SW 1271 (cell line): ENCODE results near the gene TECTA.
"Not testable (repeated sequence)": the region's sequence is repeated elsewhere in the genome, so short reads cannot be mapped to it uniquely, and the experiment has no call there.

ENCODE experiments used
- DNase-seq, 2 experiments: peaks; one replicate each; lab custom pipeline; 2025; lab: John Stamatoyannopoulos, UW

Gene TECTA

GRCh38 chr11:121131656-121132055 is 30.6 kb downstream of the TECTA start:
- no peak for DNase-seq

GRCh38 chr11:121132211-121132976 is 31.4 kb downstream of the TECTA start:
- DNase-seq: no peak

- no peak for DNase-seq
These were observed 33.8 kb downstream of the TECTA start for GRCh38 chr11:121134741-121135312.

- no peak for DNase-seq
These were observed 36.0 kb downstream of the TECTA start for GRCh38 chr11:121137005-121137404.

GRCh38 chr11:121138259-121138658 is 37.2 kb downstream of the TECTA start:
- no peak for DNase-seq

- no peak for DNase-seq
These were observed 39.3 kb downstream of the TECTA start for GRCh38 chr11:121140369-121140768.

GRCh38 chr11:121141066-121141465 is 40.0 kb downstream of the TECTA start:
- no peak for DNase-seq

GRCh38 chr11:121143921-121144320 is 42.9 kb downstream of the TECTA start:
- DNase-seq: no peak

GRCh38 chr11:121144723-121145122 is 43.7 kb downstream of the TECTA start:
- no peak for DNase-seq

GRCh38 chr11:121145826-121146225 is 44.8 kb downstream of the TECTA start:
- DNase-seq: no peak

- no peak for DNase-seq
These were observed 48.1 kb downstream of the TECTA start for GRCh38 chr11:121149116-121149515.

- no peak for DNase-seq
These were observed 50.2 kb downstream of the TECTA start for GRCh38 chr11:121151207-121151688.

- DNase-seq: no peak
These were observed 51.7 kb downstream of the TECTA start for GRCh38 chr11:121152764-121153163.

GRCh38 chr11:121153472-121153871 is 52.4 kb downstream of the TECTA start:
- DNase-seq: no peak

- DNase-seq: no peak
These were observed 53.7 kb downstream of the TECTA start for GRCh38 chr11:121154486-121155314.

- no peak for DNase-seq
These were observed 56.7 kb downstream of the TECTA start for GRCh38 chr11:121157756-121158155.

- DNase-seq: no peak
These were observed 58.7 kb downstream of the TECTA start for GRCh38 chr11:121159741-121160140.

GRCh38 chr11:121161349-121161917 is 60.4 kb downstream of the TECTA start:
- DNase-seq: no peak

- no peak for DNase-seq
These were observed 62.7 kb downstream of the TECTA start for GRCh38 chr11:121163658-121164308.

GRCh38 chr11:121177629-121178028 is 76.6 kb downstream of the TECTA start:
- DNase-seq: not testable (repeated sequence)

GRCh38 chr11:121179306-121179705 is 78.3 kb downstream of the TECTA start:
- no peak for DNase-seq

- no peak for DNase-seq
These were observed 79.1 kb downstream of the TECTA start for GRCh38 chr11:121180183-121180582.
